Cerebellar cortex (tissue), 1 donor: ENCODE measurements around the gene FHIP2A.
"Not testable (repeated sequence)": the region's sequence is repeated elsewhere in the genome, so short reads cannot be mapped to it uniquely, and the experiment has no call there.

ENCODE experiments used
- DNase-seq: peaks from one replicate; pipeline ENCODE4 v3.0.0-alpha.2; 2015; ENCODE audit warnings: low spot score

Gene FHIP2A

GRCh38 chr10:114821293-114821914, at the start of gene FHIP2A:
Gene FHIP2A, plus strand, starts transcription at chr10:114821780. Its CDS starts 299 bp downstream, at chr10:114822079.
- peak; percentile 49 for DNase-seq

- no peak for DNase-seq
Measured at GRCh38 chr10:114772496-114773196, 48.9 kb upstream of the FHIP2A start.

GRCh38 chr10:114773197-114773532, 48.4 kb upstream of the FHIP2A start:
- no peak for DNase-seq

GRCh38 chr10:114775082-114775481, 46.5 kb upstream of the FHIP2A start:
- not testable (repeated sequence) for DNase-seq

- no peak for DNase-seq
Measured at GRCh38 chr10:114777415-114777814, 44.2 kb upstream of the FHIP2A start.

GRCh38 chr10:114779803-114780576, 41.6 kb upstream of the FHIP2A start:
- DNase-seq = no peak

GRCh38 chr10:114780577-114781184, 40.9 kb upstream of the FHIP2A start:
- DNase-seq = no peak

GRCh38 chr10:114782666-114783065, 38.9 kb upstream of the FHIP2A start:
- no peak for DNase-seq

- DNase-seq = no peak
Measured at GRCh38 chr10:114783686-114784085, 37.9 kb upstream of the FHIP2A start.

- DNase-seq = peak; percentile 74
Measured at GRCh38 chr10:114786492-114786891, 35.1 kb upstream of the FHIP2A start.

GRCh38 chr10:114787131-114787530, 34.4 kb upstream of the FHIP2A start:
- DNase-seq = not testable (repeated sequence)

- no peak for DNase-seq
Measured at GRCh38 chr10:114791768-114792167, 29.8 kb upstream of the FHIP2A start.

GRCh38 chr10:114795039-114795438, 26.5 kb upstream of the FHIP2A start:
- DNase-seq = no peak

- no peak for DNase-seq
Measured at GRCh38 chr10:114800361-114800760, 21.2 kb upstream of the FHIP2A start.

GRCh38 chr10:114801411-114801813, 20.2 kb upstream of the FHIP2A start:
- DNase-seq = no peak

- DNase-seq = no peak
Measured at GRCh38 chr10:114802177-114802576, 19.4 kb upstream of the FHIP2A start.

GRCh38 chr10:114806562-114807391, 14.8 kb upstream of the FHIP2A start:
- DNase-seq = no peak

GRCh38 chr10:114808982-114809381, 12.6 kb upstream of the FHIP2A start:
- no peak for DNase-seq

GRCh38 chr10:114810926-114811325, 10.7 kb upstream of the FHIP2A start:
- DNase-seq = no peak

GRCh38 chr10:114811862-114812261, 9.7 kb upstream of the FHIP2A start:
- DNase-seq = no peak

GRCh38 chr10:114815791-114816190, 5.8 kb upstream of the FHIP2A start:
- DNase-seq = no peak

- no peak for DNase-seq
Measured at GRCh38 chr10:114816308-114816707, 5.3 kb upstream of the FHIP2A start.
